ENCODE data around the gene SBNO2. TPM values are rescaled to one million over a fixed set of nuclear protein-coding genes. Genes with fewer than 3 reads are reported as not detected.

Gene SBNO2
- total RNA-seq, 1 donor from 2014 or later: 125 TPM

DNA sequence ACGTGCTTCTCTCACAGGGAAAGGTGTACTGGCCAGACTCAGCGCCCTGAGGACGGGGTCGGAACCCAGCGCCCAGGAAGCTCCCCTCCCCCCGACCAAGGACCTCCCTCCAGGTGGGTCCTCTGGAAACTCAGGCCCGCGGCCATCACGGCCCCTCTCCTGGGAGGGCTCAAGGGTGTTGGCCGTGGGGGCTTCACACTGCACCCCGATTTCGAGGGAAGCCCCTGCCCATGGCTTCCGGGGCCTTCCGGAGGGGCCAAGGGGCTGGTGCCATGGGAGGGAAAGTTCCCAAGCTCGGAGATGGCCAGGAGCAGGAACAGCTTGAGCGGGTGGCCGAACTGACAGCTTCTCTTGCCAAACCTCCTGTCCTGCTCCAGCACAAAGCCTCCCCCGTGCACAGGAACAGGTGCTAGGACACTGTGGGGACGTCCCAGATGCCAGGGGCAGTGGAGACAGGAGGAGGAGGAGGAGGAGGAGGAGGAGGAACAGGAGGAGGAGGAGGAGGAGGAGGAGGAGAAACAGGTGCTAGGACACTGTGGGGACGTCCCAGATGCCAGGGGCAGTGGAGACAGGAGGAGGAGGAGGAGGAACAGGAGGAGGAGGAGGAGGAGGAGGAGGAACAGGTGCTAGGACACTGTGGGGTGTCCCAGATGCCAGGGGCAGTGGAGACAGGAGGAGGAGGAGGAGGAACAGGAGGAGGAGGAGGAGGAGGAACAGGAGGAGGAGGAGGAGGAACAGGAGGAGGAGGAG is 10.0 kb downstream of the SBNO2 start:
- Histone ChIP-seq H3K27ac (peak overlapping the region; percentile 30), H3K9me3 (no peaks in the 10 kb centered on the region), H3K36me3 (peaks cover 8% of the 10 kb centered on the region), H3K27me3 (no peaks in the 10 kb centered on the region), H3K4me1 (peaks cover 31% of the 10 kb centered on the region), H3K4me3 (no peak overlapping the region)
- TF ChIP-seq, protein P1, sequence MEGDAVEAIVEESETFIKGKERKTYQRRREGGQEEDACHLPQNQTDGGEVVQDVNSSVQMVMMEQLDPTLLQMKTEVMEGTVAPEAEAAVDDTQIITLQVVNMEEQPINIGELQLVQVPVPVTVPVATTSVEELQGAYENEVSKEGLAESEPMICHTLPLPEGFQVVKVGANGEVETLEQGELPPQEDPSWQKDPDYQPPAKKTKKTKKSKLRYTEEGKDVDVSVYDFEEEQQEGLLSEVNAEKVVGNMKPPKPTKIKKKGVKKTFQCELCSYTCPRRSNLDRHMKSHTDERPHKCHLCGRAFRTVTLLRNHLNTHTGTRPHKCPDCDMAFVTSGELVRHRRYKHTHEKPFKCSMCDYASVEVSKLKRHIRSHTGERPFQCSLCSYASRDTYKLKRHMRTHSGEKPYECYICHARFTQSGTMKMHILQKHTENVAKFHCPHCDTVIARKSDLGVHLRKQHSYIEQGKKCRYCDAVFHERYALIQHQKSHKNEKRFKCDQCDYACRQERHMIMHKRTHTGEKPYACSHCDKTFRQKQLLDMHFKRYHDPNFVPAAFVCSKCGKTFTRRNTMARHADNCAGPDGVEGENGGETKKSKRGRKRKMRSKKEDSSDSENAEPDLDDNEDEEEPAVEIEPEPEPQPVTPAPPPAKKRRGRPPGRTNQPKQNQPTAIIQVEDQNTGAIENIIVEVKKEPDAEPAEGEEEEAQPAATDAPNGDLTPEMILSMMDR (IDR thresholded peaks at IDR 0.05): no peak
- intact Hi-C loops (cut with DNase I): no loop called here
- DNase-seq: no peak
- no peak for ATAC-seq

DNA sequence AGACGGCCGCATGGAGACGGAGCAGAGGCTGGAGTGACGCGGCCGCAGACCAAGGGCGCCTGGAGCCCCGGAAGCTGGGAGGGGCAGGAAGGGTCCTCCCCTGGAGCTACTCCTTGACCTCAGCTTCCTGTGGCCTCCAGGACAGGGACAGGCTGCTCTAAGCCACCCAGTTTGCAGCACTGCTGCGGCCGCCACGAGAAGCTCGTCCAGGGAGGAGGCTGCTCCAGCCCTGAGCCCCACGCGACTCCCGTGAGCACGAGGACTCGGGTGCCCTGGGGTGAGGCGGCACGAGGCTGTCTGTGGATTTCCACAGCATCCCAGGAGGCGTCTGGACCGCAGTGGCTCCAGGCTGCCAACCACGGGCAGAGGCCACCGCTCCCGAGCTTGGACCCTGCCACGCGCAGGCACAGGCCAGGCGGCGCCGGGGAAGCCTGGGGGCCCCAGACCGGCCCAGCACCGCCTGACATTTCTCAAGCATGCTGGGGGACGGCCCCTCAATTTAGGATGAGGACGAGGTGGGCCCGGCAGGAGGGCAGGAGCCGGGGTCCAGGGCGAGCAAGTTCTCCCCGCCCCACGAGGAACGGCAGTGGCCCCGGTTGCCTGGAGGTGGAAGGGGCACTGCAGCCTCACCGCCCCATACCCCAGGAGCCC is 10.7 kb downstream of the SBNO2 start:
- Histone ChIP-seq H3K27ac (peak overlapping the region; percentile 30), H3K4me1 (peaks cover 25% of the 10 kb centered on the region)

DNA sequence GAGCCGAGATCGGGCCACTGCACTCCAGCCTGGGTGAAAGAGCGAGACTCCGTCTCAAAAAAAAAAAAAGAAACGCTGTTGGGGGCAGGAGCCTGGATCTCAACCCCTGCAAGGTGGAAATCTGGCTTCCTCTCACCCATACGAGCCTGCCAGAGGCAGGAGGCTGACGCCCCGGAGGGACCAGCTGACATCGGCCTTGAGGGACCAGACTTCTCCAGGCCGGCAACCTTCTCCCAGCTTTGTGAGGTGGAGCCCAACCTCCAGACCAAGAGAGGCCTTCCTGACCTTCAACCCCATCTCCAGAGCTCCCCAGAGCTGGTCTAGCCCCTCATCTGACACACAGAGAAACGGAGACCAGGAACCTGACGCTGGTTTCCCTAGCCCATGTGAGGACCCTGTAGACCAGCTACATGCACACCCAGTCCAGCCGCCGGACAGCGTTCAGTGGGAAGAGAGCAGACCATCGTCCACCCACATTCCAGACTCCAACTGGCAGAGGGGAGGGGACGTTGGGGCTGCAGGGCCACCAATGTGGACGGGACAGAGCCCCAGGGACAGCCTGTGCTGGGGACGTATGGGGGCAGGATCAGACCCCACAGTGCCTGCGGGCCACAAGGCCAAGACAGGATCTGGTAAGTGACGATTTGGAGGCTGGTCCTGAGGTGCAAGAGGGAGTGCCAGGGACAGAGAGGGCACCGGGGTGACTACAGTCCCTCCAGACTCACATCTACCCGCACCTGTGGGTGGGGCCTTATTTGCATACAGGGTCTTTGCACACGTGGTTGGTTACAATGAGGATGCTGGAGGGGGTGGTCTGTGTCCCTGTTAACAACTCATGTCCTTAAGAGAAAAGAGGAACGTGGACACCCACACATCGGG is 11.4 kb downstream of the SBNO2 start:
- H3K9me3 ChIP-seq: no peaks in the 10 kb centered on the region

More for the DNA sequence above, 10.7 kb downstream of the SBNO2 start:
- ATAC-seq (peak; percentile 76), DNase-seq (peak; percentile 85)
- H3K9me3 ChIP-seq: no peaks in the 10 kb centered on the region
- H3K27me3 ChIP-seq: no peaks in the 10 kb centered on the region
- H3K4me3 ChIP-seq: no peak overlapping the region
- H3K36me3 ChIP-seq: peaks cover 8% of the 10 kb centered on the region
- intact Hi-C loops (cut with DNase I): no loop called here
- TF ChIP-seq, protein P1 (IDR thresholded peaks at IDR 0.05): no peak

DNA sequence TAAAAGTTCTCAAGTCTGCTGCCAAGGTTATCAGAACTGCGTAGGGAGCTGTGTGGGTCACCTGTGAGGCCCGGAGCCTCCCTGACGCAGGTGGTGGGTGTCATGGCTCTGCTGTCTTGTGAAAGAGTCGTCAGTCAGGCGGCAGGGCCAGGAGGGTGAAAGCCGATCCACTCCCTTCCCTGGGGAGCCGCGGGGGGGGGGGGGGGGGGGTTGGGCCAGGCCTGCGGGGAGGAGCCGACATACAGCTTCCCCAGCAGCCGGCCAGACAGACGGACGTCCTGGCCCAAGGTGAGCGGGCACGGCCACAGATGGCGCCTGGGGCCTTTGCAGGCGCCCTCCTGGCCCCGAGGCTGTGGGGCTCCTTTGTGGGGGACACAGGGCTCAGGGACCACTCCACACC is 12.4 kb downstream of the SBNO2 start:
- Histone ChIP-seq H3K9me3 (no peaks in the 10 kb centered on the region), H3K27me3 (no peaks in the 10 kb centered on the region), H3K36me3 (peaks cover 2% of the 10 kb centered on the region), H3K4me1 (peaks cover 12% of the 10 kb centered on the region), H3K27ac (peak overlapping the region; percentile 51), H3K4me3 (no peak overlapping the region)
- peak; percentile 88 for DNase-seq
- peak; percentile 57 for ATAC-seq
- TF ChIP-seq, protein P1 (IDR thresholded peaks at IDR 0.05): no peak
- intact Hi-C loops (cut with DNase I): no loop called here

More for the DNA sequence above, 11.4 kb downstream of the SBNO2 start:
- no peak overlapping the region for H3K4me3 ChIP-seq
- peak overlapping the region; percentile 30 for H3K27ac ChIP-seq
- intact Hi-C loops (cut with DNase I): no loop called here
- no peaks in the 10 kb centered on the region for H3K27me3 ChIP-seq
- ATAC-seq: no peak
- peaks cover 17% of the 10 kb centered on the region for H3K4me1 ChIP-seq
- H3K36me3 ChIP-seq: peaks cover 8% of the 10 kb centered on the region
- TF ChIP-seq, protein P1 (IDR thresholded peaks at IDR 0.05): no peak
- no peak for DNase-seq

DNA sequence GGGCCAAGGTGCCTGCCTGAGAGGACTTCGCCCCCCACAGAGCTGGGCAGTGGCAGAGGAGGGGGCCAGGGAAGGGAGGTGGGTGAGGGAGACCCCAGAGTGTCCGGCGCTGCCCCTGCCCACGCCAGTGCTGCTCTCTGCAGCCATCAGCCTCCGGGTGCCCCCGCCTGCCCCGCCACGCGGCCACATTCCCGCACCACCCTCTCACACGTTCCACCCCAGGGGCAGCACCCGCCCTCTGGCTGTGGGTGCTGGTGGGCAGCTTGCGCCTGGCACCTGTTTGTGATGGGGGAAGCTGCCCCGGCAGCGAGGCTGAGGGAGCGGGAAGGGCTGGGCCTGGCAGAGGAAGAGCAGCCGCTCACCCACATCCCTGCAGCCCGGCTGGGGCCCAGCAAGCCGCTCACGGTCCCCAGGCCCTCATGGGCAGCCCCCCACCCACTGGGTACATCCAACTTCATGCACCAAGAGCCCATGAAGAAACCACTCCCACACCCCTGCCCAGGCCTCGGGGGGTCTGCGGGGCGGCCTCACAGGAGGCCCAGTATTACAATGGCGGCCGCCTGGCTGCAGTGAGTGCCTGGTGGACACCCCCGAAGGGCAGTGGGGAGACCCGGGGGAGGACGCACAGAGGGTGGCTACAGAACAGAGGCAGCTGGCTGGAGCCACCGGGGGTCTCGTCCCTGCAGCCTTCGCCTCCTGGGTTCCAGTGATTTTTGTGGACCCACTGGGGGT is 14.0 kb downstream of the SBNO2 start:
- H3K4me1 ChIP-seq: peaks cover 25% of the 10 kb centered on the region
- intact Hi-C loops (cut with DNase I): no loop called here
- no peaks in the 10 kb centered on the region for H3K27me3 ChIP-seq
- ATAC-seq: no peak
- H3K36me3 ChIP-seq: no peaks in the 10 kb centered on the region
- no peak overlapping the region for H3K27ac ChIP-seq
- H3K4me3 ChIP-seq: no peak overlapping the region
- TF ChIP-seq, protein P1 (IDR thresholded peaks at IDR 0.05): no peak
- DNase-seq: no peak
- no peaks in the 10 kb centered on the region for H3K9me3 ChIP-seq
